Iris pigment epithelial cell (primary cell): ENCODE data around the gene LCE1B.

Experiments
- DNase-seq: peaks from one replicate; pipeline ENCODE4 v3.0.0-alpha.2; 2011; ENCODE audit warnings: low read depth

The LCE1B gene, protein sequence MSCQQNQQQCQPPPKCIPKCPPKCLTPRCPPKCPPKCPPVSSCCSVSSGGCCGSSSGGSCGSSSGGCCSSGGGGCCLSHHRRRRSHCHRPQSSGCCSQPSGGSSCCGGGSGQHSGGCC

DNA sequence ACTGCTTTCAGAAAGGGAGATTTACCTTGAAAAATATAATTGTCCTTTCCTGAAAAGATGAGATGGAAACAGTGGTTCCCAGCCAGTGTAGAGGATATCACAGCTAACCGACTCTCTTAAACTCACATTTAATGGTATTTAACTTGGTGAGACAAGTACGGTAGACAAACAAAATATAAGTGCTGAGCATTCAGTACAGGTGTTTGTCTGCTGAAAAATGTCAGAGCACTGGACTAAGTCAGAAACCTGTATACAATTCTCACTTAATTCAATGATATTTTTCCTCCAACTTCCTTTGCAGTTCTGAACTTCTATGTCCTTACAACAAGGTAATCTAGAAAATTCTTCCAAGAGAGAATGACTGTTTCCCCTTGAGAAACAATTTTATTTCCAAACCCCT, at the start of gene LCE1B:
LCE1B (plus strand) TSS at position 301 of the 400 bp plus-strand sequence. CDS start 476 bp downstream, outside the sequence.
- DNase-seq = no peak

DNA sequence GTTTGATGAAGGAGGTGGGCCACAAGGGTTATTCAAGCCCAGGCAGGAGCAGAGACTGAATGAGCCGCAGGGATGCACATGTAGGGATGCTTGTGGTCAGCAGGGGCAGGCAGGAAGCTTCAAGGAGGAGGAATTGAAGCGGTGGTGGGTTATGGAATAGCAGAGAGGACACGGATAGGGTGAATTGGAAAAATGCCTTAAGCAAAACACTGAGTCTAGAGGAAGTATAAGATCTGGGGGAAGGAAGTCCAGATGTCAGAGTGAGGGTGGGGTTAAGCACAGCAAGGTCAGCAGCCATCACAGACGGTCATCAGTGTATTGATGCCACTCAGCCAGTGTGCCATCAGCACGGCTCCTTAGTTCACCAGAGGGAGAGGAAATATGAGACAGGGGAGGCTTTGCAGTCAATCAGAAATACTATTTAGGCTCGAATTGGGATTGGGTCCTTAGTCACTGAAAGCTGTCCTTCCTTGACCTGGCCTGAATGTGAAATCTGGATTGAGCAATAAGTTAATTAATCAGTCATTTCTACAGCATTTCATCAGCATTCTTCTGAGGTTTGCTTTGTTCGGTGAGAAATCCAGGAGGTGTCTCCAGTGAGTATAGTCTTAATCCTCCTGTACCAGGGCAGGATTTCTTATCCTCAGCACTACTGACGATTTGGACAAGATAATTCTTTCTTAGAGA, 42.8 kb upstream of the LCE1B start:
- DNase-seq = no peak

DNA sequence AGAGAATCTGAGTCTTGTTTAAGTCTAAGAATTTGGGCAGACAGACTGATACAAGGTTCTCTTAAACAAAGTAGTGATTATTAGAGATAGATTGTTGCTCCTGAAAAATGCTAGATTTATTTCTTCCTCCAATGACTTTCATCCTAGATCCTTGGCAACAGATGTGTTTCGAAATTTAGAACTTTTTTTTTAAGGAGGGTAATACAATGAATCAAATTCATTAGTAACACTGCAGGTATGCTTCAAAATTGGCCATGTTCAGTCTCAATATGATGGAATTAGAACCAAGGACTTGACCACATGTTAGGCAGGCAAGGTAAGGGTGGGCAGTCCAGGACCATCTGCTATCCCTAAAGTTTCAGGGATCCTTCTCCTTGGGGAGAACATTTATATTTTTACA, 41.4 kb upstream of the LCE1B start:
- no peak for DNase-seq

DNA sequence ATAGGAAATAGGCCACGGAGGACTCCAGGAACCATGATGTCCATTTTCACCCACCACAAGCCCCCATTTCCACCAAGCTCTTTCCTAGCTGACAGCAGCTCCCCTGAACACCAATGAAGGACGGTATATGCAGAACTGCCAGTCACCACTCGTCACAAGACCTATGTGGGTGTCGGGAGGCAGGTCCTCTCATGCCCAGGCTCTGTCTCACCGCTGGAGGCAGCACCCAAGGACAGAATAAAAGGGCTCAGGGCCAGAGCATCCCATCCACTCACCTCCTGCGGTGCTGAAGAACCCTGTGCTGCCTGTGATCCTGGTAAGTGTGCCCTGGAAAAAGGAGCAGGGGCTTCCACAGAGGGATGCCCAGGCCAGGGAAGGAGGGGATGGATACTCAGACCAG, 36.9 kb upstream of the LCE1B start, which contains the start of gene LCE1F:
LCE1F (plus strand) TSS at position 266 of the 400 bp plus-strand sequence. CDS start 1,232 bp downstream, outside the sequence.
- no peak for DNase-seq

DNA sequence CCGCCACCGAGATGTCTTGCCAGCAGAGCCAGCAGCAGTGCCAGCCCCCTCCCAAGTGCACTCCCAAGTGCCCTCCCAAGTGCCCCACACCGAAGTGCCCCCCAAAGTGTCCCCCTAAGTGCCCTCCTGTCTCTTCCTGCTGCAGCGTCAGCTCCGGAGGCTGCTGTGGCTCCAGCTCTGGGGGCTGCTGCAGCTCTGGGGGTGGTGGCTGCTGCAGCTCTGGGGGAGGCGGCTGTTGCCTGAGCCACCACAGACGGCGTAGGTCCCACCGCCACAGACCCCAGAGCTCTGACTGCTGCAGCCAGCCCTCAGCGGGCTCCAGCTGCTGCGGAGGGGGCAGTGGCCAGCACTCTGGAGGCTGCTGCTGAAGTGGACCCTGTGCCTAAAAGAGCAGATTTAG, 35.4 kb upstream of the LCE1B start:
- no peak for DNase-seq

DNA sequence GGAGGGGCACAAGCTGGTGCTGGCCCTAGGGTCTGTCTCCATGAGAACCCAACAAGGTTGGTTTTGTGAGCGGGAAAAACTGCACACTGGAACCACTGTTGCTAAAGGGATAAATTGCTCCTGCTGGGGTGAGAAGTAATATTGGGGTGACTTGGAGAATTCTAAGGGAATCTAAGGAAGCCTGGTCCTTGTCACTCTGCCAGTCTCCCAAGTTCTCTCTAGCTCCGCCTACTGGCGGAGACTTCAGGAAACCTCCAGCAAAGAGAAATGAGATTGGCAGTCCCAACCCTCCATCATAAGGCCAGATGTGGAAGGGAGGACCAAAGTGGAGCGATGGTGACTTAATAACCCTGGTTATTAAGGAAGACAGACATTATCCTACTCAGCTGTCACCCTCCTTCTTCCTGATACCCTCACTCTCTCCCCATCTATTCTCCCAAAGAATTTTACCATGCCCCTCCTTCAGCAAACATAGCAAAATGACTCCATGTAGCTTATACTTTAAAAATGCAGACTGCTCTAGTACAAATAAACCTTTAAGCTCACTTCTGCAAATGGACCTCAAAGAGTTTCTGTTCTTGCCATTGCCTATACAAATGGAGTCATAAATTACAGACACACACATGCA, 34.1 kb upstream of the LCE1B start:
- DNase-seq = no peak

DNA sequence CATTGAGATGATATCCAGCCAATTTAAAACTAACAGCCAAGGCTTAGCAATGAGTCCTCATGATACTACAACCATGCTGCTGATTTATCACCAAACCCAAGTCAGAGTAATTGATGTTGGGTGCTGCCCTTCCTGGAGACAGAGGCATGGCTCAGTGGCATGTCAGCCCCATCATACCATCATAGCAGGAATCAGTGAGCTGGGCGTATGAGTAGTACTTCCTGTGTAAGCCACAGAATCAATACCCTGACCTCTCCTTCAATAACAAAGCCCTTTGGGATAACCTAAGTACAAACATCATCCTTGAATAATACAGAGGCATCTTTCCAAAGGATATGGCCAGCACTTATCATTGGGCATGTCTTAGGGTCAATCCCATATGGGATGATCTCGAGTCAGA, 28.7 kb upstream of the LCE1B start:
- no peak for DNase-seq

DNA sequence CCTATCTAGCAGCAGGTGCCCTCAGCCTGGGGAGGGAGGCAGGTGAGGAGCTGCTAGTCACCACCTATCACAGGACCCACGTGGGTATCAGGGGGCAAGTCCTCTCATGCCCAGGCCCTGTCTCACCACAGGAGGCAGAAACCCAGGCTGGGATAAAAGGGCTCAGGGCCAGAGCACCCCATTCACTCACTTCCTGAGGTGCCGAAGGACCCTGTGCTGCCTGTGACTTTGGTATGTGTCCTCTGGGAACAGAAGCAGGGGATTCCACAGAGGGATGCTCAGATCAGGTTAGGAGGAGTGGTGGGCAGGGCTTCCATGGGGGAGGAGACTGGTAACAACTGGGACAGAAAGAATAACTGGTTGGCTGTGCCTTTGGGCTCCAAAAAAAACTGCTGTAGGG, 25.7 kb upstream of the LCE1B start, which contains the start of gene LCE1E:
LCE1E (plus strand) TSS at position 181 of the 400 bp plus-strand sequence. CDS start 1,043 bp downstream, outside the sequence.
- no peak for DNase-seq

DNA sequence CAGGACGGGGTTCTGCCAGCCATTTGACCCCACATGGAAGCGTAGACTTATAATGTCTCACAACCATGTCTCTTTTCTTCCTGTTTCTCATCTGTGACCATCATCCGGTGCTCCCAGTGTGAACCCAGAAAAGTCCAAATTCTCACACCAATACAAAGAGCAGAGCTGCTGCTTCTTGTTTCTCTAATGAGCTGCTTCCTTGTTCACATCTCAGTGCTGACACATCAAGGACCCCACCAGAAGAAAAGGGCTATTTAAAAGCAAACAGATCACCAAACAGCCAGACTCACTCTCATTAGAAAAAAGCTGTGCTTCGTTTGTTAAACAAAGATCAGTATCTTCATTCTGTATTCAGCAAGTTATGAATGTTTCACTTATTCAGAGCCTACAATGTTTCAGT, 16.1 kb upstream of the LCE1B start:
- no peak for DNase-seq

DNA sequence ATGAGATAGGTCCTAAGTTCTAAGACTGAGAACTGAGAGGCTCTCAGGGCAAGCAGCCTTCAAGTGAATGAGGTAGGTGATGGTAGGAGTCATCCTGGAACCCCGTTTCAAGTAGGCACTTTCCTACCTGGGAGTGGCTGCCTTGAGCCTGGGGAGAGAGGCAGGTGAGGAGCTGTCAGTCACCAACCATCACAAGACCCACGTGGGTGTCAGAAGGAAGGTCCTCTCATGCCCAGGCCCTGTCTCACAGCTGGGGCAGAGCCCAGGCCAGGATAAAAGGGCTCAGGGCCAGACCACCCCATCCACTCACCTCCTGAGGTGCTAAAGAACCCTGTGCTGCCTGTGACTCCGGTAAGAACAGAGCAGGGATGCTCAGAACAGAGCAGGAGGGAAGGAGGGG, 15.3 kb upstream of the LCE1B start, which contains the start of gene LCE1D:
LCE1D (plus strand) TSS at position 301 of the 400 bp plus-strand sequence. CDS start 1,074 bp downstream, outside the sequence.
- no peak for DNase-seq

DNA sequence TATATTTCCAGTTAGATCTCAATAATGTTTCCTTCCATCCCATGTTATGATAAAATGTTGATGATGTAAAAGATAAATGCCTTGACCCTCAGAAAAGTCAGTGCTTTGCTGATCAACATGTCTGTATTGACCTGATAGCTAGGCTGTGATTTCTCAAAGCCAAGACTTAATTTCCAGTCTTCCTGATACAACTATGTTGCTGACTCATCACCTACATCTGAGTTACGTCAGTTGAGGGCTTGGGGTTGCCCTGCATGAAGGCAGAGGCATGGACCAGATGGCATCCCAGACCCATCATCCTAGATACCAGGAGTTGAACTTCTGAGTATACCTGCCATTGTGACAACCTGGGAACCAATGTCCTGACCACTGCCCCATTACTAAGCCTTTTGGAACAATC, 10.4 kb upstream of the LCE1B start:
- no peak for DNase-seq

DNA sequence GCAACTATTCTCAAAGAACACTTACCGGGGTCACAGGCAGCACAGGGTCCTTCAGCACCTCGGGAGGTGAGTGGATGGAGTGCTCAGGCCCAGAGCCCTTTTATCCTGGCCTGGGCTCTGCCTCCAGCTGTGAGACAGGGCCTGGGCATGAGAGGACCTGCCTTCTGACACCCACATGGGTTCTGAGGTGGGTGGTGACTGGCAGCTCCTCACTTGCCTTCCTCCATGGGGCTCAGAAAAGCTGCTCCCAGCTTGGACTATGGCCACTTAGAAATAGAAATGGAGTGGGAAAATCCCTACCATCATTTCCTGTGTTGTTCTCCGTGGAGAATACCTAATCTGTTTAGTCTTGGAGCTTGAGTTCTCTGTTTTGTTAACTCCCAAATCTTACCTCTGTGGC, 5.2 kb upstream of the LCE1B start, which contains the start of gene LCE1C:
LCE1C (minus strand) TSS at position 76 of the 400 bp plus-strand sequence. CDS start 1,173 bp downstream, outside the sequence.
- DNase-seq = no peak

DNA sequence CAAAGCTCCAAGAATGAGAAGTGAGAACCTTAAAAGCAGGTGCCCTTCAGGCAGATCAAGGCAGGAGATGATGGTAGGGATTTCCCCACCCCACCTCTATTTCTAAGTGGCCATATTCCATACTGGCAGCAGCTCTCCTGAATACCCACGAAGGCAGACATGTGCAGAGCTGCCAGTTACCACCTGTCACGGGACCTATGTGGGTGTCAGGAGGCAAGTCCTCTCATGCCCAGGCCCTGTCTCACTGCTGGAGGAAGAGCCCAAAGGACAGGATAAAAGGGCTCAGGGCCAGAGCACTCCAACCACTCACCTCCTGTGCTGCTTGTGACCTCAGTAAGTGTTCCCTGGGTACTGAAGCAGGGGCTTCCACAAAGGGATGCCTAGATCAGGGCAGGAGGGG, 721 bp upstream of the LCE1B start:
- no peak for DNase-seq

DNA sequence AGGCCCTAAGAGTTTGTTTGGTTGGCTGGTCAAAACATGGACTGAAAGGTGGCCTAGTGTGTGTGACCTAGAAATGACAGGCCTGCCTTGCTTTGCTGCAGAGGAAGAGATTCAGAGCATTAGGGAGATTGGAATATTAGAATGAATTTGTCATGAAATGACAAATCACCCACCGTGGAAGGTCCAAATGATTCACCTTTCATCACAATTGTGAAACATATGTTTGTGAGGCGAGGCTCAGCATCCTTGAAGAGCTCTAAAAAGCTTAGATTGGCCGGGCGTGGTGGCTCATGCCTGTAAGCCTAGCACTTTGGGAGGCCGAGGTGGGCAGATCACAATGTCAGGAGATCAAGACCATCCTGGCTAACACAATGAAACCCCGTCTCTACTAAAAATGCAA, 5.5 kb downstream of the LCE1B start:
- no peak for DNase-seq

DNA sequence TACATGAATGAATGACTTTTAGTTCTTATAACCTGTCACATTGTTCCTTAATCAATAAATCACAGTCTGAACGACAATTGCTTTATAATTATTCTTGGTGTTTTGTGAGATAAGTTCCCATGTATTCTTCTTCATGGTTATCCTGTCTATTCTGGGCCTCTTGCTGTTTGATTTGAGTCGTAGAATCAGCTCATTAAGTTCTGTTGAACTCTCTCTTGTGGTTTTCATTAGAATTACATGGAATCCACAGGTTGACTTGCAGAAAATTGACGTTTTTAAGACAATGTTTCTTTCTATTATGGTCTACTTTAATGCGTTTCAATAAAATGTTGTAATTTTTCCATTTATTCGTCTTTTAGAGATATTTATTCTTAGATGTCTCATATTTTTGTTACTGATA, 11.5 kb downstream of the LCE1B start:
- DNase-seq = no peak

DNA sequence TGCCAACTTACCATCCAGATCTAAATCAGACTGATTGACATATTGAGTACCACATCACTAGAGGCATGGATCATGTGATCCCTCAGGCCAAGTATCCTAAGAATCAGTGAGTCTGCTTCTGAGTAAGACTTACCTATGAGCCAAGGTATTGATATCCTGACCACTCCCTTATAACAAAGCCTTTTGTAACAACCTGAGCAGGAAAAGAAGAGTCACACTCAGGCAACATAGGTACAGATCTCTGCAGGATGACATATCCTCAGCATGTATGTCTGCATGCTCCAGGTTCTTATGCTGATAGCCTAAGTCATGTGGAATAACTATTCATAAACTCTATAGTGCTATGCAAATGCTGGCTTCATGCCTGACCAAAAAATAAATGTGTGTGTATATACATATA, 13.2 kb downstream of the LCE1B start:
- DNase-seq = no peak

DNA sequence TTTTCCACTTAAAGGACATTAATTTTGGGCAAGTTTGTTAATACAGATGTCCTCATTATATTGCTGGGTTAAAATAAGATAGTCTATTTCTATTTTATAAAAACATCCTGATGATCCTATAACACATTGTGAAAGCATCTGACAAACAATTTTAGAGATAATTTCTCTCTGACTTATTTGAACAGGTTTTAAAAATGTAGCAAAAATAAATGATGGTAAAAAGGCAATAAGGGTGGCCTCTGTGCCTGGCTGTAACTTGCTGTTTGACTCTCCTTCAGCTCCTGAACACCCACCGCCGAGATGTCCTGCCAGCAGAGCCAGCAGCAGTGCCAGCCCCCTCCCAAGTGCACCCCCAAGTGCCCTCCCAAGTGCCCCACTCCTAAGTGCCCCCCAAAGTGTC, 15.4 kb downstream of the LCE1B start, which contains the start of gene LCE1A:
LCE1A (plus strand) TSS at position 301 of the 400 bp plus-strand sequence; CDS start at position 301, 0 bp downstream.
- no peak for DNase-seq

DNA sequence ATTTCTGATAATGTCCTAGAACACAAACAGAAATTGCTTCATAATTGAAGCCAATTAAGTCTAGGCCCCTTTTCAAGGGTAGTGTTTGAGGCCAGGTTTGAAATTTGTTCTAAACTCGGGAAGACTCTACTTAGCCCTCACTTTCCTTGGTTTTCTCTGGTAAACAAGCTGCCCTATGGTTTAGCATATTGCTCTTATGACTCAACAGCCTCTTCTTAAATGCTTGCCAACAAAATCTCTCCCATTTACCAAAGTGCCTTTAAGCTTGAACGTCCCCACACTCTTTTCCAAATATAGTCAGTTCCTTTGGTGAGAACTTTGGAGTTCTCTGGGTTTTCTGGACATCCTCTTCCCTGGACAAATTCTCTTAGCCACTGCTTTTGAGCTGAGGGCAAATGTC, 25.1 kb downstream of the LCE1B start:
- no peak for DNase-seq

DNA sequence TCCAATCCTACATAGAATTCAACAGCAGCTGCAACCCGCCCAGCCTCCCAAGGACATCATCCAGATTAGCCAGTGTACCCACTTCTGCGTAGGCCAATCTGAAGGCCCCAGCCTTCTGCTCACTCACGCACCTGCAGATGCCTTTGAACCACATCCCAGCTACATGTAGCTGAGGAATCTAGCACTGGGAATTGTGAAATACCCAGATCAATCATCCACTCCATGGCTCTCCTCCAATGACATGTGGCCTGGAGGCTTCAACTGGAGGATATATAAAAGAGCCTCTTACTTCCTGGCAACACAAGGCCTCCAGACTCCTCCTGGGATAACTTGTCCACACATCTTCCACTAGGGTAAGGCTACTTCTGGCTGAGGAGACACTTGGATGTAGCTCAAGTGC, 30.8 kb downstream of the LCE1B start, which contains the start of gene LCE6A:
LCE6A (plus strand) TSS at position 301 of the 400 bp plus-strand sequence. CDS start 665 bp downstream, outside the sequence.
- no peak for DNase-seq

DNA sequence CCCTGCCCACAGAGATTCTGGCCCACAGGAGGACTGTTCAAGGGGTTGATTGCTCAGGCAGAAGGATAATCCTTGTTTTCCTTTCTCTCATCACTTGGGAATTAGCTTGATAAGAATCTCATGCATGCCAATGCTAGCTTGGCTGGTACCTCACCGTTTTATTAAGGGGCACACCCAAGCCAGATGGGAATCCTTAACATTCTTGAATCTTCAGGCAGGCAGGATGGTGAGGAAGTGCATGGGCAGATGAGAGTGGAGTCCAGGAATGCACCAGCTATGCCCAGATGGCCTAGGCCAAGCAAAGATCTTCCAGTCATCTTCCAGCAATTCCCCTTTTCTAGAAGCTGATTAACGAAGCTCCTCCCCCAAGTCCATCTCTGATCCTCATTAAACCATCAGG, 43.9 kb downstream of the LCE1B start:
- DNase-seq = no peak

DNA sequence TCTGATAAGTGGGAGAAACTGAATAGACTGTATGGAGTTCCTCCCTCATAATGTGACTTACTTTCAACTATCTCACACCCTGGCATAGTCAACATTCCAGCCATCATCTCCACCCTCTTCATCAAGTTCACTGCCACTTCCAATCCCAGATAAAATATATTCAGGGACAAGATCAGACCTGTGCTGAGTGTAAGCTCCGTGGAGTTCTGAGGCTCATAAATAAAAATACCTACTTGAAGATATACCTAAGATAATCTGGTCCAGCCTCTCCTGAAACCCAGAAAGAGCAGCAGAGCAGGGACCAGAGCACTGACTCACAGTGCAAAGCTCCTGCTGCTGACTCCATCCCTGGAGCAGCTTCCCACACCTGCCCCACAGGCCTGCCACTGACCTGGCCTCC, 46.3 kb downstream of the LCE1B start:
- no peak for DNase-seq

DNA sequence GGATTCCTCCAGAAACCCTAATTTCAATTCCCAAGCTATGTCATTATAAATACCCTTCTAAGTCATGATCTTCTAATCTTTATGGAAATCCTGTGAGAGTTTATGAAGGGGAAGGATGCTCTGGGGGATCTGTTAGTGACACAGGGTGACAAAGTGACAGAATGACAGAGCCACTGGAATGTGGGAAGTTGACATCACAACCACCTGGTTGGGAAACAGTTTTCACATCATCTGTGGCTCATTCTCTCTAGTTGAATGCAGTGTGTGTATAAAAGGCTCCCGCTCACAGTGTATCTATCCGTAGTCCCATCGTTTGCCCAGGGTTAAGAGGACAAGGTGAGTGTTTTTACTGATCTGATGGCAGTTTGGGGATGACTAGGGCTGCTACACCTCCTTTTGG, 47.9 kb downstream of the LCE1B start, which contains the start of gene LCE7A:
LCE7A (plus strand) TSS at position 301 of the 400 bp plus-strand sequence. CDS start 702 bp downstream, outside the sequence.
- no peak for DNase-seq

DNA sequence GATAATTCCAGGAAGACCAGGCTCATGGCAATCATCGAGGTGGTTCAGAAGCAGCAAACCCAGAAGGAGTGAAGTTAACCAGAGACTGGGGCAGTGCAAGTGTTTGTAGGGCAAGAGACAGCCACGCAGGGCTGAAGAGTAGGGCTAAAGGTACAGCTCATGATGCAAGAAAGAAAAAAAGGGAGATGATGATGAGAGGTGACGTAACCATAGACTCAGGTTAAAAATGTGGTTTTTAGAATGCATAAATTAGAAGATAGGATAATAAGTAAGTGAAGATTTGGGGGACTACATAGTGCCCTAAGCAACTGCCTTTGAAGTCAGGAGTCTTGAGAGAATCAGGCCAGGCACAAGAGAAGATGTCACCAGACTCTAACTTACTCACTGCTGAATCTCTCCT, 48.4 kb downstream of the LCE1B start:
- DNase-seq = no peak
